Measurements from ENCODE around the gene RASIP1.

- TF ChIP-seq POLR2AphosphoS5 (IDR thresholded peaks at IDR 0.05; ENCODE audit: low read depth, low read length): no peak
- no peak for TF ChIP-seq POLR2A (IDR thresholded peaks at IDR 0.05; ENCODE audit: low read depth, low read length)
Measured at GRCh38 chr19:48670699-48671445, 69.5 kb downstream of the RASIP1 start.

All from GM12892 (cell line).